Left ventricle myocardium inferior (tissue), 1 donor: Measurements from ENCODE around the gene GSK3B. TPM values are rescaled to one million over a fixed set of nuclear protein-coding genes. Genes with fewer than 3 reads are reported as not detected.

Experiments
- DNase-seq: peaks from one replicate; pipeline ENCODE4 v3.0.0-alpha.2; 2020
- H3K27ac ChIP-seq: fragments of 200-600 bp; replicated peaks from 2 replicates; pipeline ENCODE4 v1.8.0; 2021
- H3K27me3 ChIP-seq: fragments of 200-600 bp; 2 replicates; pipeline ENCODE4 v1.8.0; 2021; ENCODE audit warnings: low read depth
- H3K36me3 ChIP-seq: fragments of 200-600 bp; 2 replicates; pipeline ENCODE4 v1.8.0; 2021
- H3K4me1 ChIP-seq: fragments of 200-600 bp; 2 replicates; pipeline ENCODE4 v1.8.0; 2021
- H3K4me3 ChIP-seq: fragments of 200-600 bp; 2 replicates; pipeline ENCODE4 v1.8.0; 2021; ENCODE audit warnings: mild to moderate bottlenecking, moderate library complexity
- H3K9me3 ChIP-seq: fragments of 200-600 bp; replicated peaks from 2 replicates; pipeline ENCODE4 v1.8.0; 2021
- CTCF ChIP-seq: fragments of 200-600 bp; IDR thresholded peaks from 2 replicates; pipeline ENCODE4 v1.8.0; 2021; ENCODE audit warnings: antibody characterized with exemption, mild to moderate bottlenecking, borderline replicate concordance
- intact Hi-C: fragments of 100-400 bp; cut with micrococcal nuclease; formaldehyde crosslinking; loops from one replicate; pipeline ENCODE4 v1.11.0; 2022
- total RNA-seq: library from RNA; stranded (reverse); fragmentation: NEBNext Ultra II Directional; extraction: Animal tissue kit (Norgen Biotek cat#: 25700); gene quantifications from one replicate; pipeline ENCODE4 v1.2.1, GENCODE V29; 2021
- donor health status: DM: no; HTN: yes; CAD: no; lungs with severe emphysema.

GSK3B gene
- total RNA-seq, 1 donor from 2014 or later: 42.5 TPM

GRCh38 chr3:119776304-119776703 lies 317.9 kb downstream of the GSK3B start:
- no peak overlapping the region for H3K27ac ChIP-seq
- intact Hi-C loops: no loop called here
- no peak for TF ChIP-seq CTCF
- peaks cover 13% of the 10 kb centered on the region for H3K9me3 ChIP-seq
- no peak overlapping the region for H3K4me3 ChIP-seq
- H3K36me3 ChIP-seq: no peaks in the 10 kb centered on the region
- no peaks in the 10 kb centered on the region for H3K27me3 ChIP-seq
- H3K4me1 ChIP-seq: no peaks in the 10 kb centered on the region
- no peak for DNase-seq

DNA sequence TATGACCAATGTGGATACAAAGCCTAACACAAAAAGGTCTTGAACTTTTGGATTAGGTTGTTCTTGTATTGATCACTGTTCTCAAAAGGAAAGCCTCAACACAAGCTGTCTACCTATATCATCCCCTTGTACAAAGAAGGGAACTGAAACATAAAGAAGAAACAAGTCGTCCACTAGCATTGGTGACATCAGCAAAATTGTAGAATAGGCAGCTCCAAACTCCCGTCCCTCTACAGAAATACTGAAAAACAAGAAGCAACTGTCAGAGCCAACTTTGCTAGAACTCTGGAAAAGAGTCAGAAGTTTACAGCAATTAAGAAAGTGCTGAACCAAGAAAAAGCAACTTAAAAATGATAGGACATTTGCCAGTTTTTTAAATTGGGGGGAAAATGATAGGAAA lies 319.8 kb downstream of the GSK3B start:
- H3K4me3 ChIP-seq: no peak overlapping the region
- no peak for TF ChIP-seq CTCF
- no peak for DNase-seq
- H3K27ac ChIP-seq: no peak overlapping the region
- no peaks in the 10 kb centered on the region for H3K4me1 ChIP-seq
- no peaks in the 10 kb centered on the region for H3K36me3 ChIP-seq
- intact Hi-C loops: no loop called here
- peaks cover 13% of the 10 kb centered on the region for H3K9me3 ChIP-seq
- H3K27me3 ChIP-seq: no peaks in the 10 kb centered on the region

Other genes starting within 250 kb of the GSK3B start
- gene GPR156, start 190.8 kb upstream of the GSK3B start, total RNA-seq: not detected